CD14-positive monocyte (primary cell): ENCODE results near the gene CACNA1C. TPM values are rescaled to one million over a fixed set of nuclear protein-coding genes. Genes with fewer than 3 reads are reported as not detected.

Experiments used
- DNase-seq, 3 donors: peaks; one replicate each; pipeline ENCODE4 v3.0.0-alpha.2; 2011 to 2022
- H2AFZ ChIP-seq: 2 replicates; pipeline ENCODE4 v1.6.0; 2012; ENCODE audit warnings: mild to moderate bottlenecking, low read depth, low read length, inconsistent platforms; ENCODE audit not compliant: insufficient read depth, poor library complexity, severe bottlenecking
- H3K27ac ChIP-seq, 2 donors: 1 replicate in 1 of 2; 2 replicates in 1 of 2; pipeline ENCODE4 v1.5.1; 2012 to 2013; ENCODE audit warnings: low read length in 2 of 2, control low read depth in 1 of 2, inconsistent platforms in 1 of 2, low read depth in 1 of 2, mild to moderate bottlenecking in 1 of 2
- H3K27me3 ChIP-seq, 2 donors: one replicate each; pipeline versions ENCODE4 v1.6.0 to v1.6.1; 2011 to 2013; ENCODE audit warnings: low read length in 2 of 2; ENCODE audit not compliant: control insufficient read depth in 2 of 2, insufficient read depth in 2 of 2
- H3K36me3 ChIP-seq, 2 donors: replicated peaks in 1 of 2; 1 replicate in 1 of 2; 2 replicates in 1 of 2; pipeline versions ENCODE4 v1.5.1 to v1.6.1; 2012 to 2013; ENCODE audit warnings: low read length in 2 of 2, control low read depth in 1 of 2, inconsistent platforms in 1 of 2, mild to moderate bottlenecking in 1 of 2; ENCODE audit not compliant: insufficient read depth in 2 of 2, control insufficient read depth in 1 of 2
- H3K4me1 ChIP-seq, 2 donors: 1 replicate in 1 of 2; 2 replicates in 1 of 2; pipeline versions ENCODE4 v1.5.1 to v1.6.1; 2012 to 2013; ENCODE audit warnings: low read length in 2 of 2, control low read depth in 1 of 2, inconsistent platforms in 1 of 2, mild to moderate bottlenecking in 1 of 2, moderate library complexity in 1 of 2; ENCODE audit not compliant: insufficient read depth in 2 of 2, control insufficient read depth in 1 of 2
- H3K4me2 ChIP-seq: replicated peaks from 2 replicates; pipeline ENCODE3; 2012; ENCODE audit warnings: low read length, moderate library complexity, mild to moderate bottlenecking; ENCODE audit not compliant: poor library complexity, severe bottlenecking; ENCODE audit errors: extremely low read depth
- H3K4me3 ChIP-seq, 3 experiments: fragments of 200-600 bp in 1 of 3; sonication (generic) in 1 of 3; replicated peaks in 1 of 3; 1 replicate in 2 of 3; 2 replicates in 1 of 3; pipeline ENCODE4 v1.5.1; 2011 to 2013; ENCODE audit warnings: low read length in 3 of 3, mild to moderate bottlenecking in 3 of 3, control low read depth in 2 of 3, low read depth in 2 of 3, inconsistent platforms in 1 of 3, moderate library complexity in 1 of 3
- H3K79me2 ChIP-seq: 2 replicates; pipeline ENCODE4 v1.6.0; 2012; ENCODE audit warnings: mild to moderate bottlenecking, control low read depth, inconsistent platforms, low read length, moderate library complexity; ENCODE audit not compliant: insufficient read depth
- H3K9ac ChIP-seq: 2 replicates; pipeline ENCODE4 v1.6.0; 2017; ENCODE audit warnings: low read length, mild to moderate bottlenecking; ENCODE audit not compliant: insufficient read depth, poor library complexity, severe bottlenecking
- H3K9me3 ChIP-seq, 2 donors: replicated peaks in 1 of 2; 1 replicate in 1 of 2; 2 replicates in 1 of 2; pipeline versions ENCODE4 v1.5.1 to v1.6.1; 2012 to 2013; ENCODE audit warnings: low read length in 2 of 2, control low read depth in 1 of 2; ENCODE audit not compliant: control insufficient read depth in 1 of 2, insufficient read depth in 1 of 2
- H4K20me1 ChIP-seq: 2 replicates; pipeline ENCODE4 v1.6.0; 2012; ENCODE audit warnings: mild to moderate bottlenecking, low read length, control low read depth, moderate library complexity; ENCODE audit not compliant: insufficient read depth
- H3K27ac Mint-ChIP-seq, 7 donors: one replicate each; pipeline ENCODE4 v1.8.0; 2020; ENCODE audit warnings: mild to moderate bottlenecking in 7 of 7, mixed read lengths in 7 of 7, moderate library complexity in 6 of 7, inconsistent platforms in 2 of 7
- H3K27me3 Mint-ChIP-seq, 3 donors: one replicate each; pipeline ENCODE4 v1.8.0; 2021 to 2022; ENCODE audit warnings: low read depth in 3 of 3, mild to moderate bottlenecking in 3 of 3, mixed read lengths in 3 of 3, moderate library complexity in 3 of 3, inconsistent platforms in 1 of 3
- H3K36me3 Mint-ChIP-seq, 2 donors: one replicate each; pipeline ENCODE4 v1.8.0; 2020; ENCODE audit warnings: mixed read lengths in 2 of 2, inconsistent platforms in 1 of 2, mild to moderate bottlenecking in 1 of 2
- H3K4me1 Mint-ChIP-seq: one replicate; pipeline ENCODE4 v1.8.0; 2020; ENCODE audit warnings: mild to moderate bottlenecking, mixed read lengths
- H3K4me3 Mint-ChIP-seq, 2 donors: one replicate each; pipeline ENCODE4 v1.8.0; 2020; ENCODE audit warnings: mild to moderate bottlenecking in 2 of 2, mixed read lengths in 2 of 2, moderate library complexity in 1 of 2
- H3K9me3 Mint-ChIP-seq, 7 donors: one replicate each; pipeline ENCODE4 v1.8.0; 2020 to 2022; ENCODE audit warnings: mixed read lengths in 7 of 7, mild to moderate bottlenecking in 6 of 7, moderate library complexity in 6 of 7, inconsistent platforms in 2 of 7
- WGBS: methylation state at CpG from one replicate; pipeline ENCODE4 v1.1.5; 2013; ENCODE audit warnings: missing lambda C conversion rate; ENCODE audit not compliant: insufficient coverage; 5-methylcytosine and 5-hydroxymethylcytosine counted together
- intact Hi-C, 2 donors: fragments of 100-400 bp; cut with micrococcal nuclease; formaldehyde crosslinking; loops; one replicate each; pipeline versions ENCODE4 v1.15.0 to v1.15.1; 2023
- polyA plus RNA-seq, 3 donors: library from polyadenylated mRNA; depleted of rRNA in 1 of 3; unstranded in 2 of 3; stranded (reverse) in 1 of 3; fragments of 300-500 nt in 2 of 3; fragments of >200 nt in 1 of 3; fragmentation: Illumina TruSeq in 2 of 3; gene quantifications; 1 replicate in 2 of 3; 2 replicates in 1 of 3; pipeline ENCODE4 v1.2.3, GENCODE V29; 2012 to 2021
- TF ChIP-seq, protein P1 (sequence below): fragments of 200-600 bp; IDR thresholded peaks from one replicate; pipeline ENCODE4 v1.8.0; 2022; ENCODE audit warnings: antibody characterized with exemption, mild to moderate bottlenecking

The CACNA1C gene
- polyA plus RNA-seq, 3 donors: not detected

DNA sequence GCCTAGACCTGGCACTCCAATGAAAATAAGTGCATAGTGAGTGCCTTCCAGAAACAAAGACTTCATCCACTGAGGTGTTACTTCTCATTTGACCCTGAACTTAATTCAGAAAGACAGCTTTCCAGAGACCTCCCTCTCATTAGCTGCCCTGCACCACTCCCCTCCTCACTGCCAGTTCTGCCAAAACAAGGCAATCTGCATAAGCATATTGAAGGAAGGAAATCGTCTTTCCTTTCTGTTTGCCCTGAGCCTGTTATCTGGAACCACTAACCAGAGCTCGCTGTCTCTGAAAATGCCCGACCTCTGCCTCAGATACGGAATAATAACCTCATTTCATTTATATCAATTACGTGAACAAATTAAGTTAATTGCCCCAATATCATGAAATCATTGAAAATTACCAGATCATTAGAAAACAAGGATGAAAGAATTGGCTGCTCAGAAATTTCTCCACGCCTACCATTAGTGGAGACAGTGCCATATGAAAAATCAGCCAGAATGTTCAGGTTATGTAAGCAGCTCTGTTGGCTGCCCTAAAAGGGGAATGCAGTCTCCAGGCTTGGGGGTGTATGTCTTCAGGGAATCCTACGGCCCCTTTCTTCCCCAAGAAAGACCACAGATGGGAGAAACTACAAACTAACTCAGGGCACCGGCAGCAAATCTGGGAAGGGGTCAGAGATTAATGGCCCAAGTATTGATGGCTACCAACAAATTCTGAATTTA, 592.1 kb downstream of the CACNA1C start:
- TF ChIP-seq, protein P1, sequence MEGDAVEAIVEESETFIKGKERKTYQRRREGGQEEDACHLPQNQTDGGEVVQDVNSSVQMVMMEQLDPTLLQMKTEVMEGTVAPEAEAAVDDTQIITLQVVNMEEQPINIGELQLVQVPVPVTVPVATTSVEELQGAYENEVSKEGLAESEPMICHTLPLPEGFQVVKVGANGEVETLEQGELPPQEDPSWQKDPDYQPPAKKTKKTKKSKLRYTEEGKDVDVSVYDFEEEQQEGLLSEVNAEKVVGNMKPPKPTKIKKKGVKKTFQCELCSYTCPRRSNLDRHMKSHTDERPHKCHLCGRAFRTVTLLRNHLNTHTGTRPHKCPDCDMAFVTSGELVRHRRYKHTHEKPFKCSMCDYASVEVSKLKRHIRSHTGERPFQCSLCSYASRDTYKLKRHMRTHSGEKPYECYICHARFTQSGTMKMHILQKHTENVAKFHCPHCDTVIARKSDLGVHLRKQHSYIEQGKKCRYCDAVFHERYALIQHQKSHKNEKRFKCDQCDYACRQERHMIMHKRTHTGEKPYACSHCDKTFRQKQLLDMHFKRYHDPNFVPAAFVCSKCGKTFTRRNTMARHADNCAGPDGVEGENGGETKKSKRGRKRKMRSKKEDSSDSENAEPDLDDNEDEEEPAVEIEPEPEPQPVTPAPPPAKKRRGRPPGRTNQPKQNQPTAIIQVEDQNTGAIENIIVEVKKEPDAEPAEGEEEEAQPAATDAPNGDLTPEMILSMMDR: no peak
- peaks cover 23 to 34% (median 24%) of the 10 kb centered on the region in 3 donors for H3K27me3 Mint-ChIP-seq
- no peak overlapping the region for H3K27ac ChIP-seq
- no peak for DNase-seq
- no peaks in the 10 kb centered on the region for H3K36me3 ChIP-seq
- no peaks in the 10 kb centered on the region for H3K79me2 ChIP-seq
- WGBS: no CpG with 5 or more reads among the region's 8 CpGs
- no peak overlapping the region for H3K9ac ChIP-seq
- H4K20me1 ChIP-seq: no peaks in the 10 kb centered on the region
- no peaks in the 10 kb centered on the region for H3K9me3 ChIP-seq
- intact Hi-C loops: no loop called here
- H3K36me3 Mint-ChIP-seq: peaks cover 0 to 3% of the 10 kb centered on the region in 2 donors
- H3K9me3 Mint-ChIP-seq: no peaks in the 10 kb centered on the region
- no peak overlapping the region for H2AFZ ChIP-seq
- no peak overlapping the region for H3K4me3 ChIP-seq
- H3K27ac Mint-ChIP-seq: no peak overlapping the region
- H3K4me1 ChIP-seq: no peaks in the 10 kb centered on the region
- peak overlapping the region in 1 of 2 donors; percentile 18 for H3K4me3 Mint-ChIP-seq
- H3K27me3 ChIP-seq: peaks cover 11 to 14% of the 10 kb centered on the region in 2 donors
- H3K4me1 Mint-ChIP-seq: peaks cover 10% of the 10 kb centered on the region
- no peak overlapping the region for H3K4me2 ChIP-seq

DNA sequence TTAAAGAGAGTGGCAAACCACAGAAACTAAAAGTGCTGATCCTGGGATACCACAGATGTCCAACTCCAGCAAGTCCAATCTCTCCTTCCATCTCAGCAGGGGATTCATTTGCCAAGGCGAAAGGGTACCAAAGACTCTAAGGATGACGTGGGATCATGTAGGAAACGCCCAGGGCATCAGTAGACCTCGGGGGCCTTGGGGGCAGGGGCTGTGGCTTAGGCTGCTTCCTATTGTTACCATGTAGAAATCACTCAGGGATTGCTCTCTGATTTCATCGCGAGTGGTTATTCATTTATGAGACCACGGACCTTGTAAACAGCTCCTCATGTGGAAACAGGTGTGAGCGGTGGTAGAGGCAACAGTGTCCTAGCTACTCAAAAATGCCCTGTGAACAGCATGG, 592.7 kb downstream of the CACNA1C start:
- peaks cover 23 to 39% (median 24%) of the 10 kb centered on the region in 3 donors for H3K27me3 Mint-ChIP-seq
- H3K36me3 Mint-ChIP-seq: peaks cover 0 to 3% of the 10 kb centered on the region in 2 donors

More for the DNA sequence above, 592.7 kb downstream of the CACNA1C start:
- 6% methylated on average over 6 of the region's 8 CpGs for WGBS
- peaks cover 10% of the 10 kb centered on the region for H3K4me1 Mint-ChIP-seq
- H3K4me3 Mint-ChIP-seq: no peak overlapping the region
- H3K9ac ChIP-seq: no peak overlapping the region
- H3K27me3 ChIP-seq: peaks cover 11 to 14% of the 10 kb centered on the region in 2 donors
- no peak overlapping the region for H3K27ac ChIP-seq
- no peaks in the 10 kb centered on the region for H3K4me1 ChIP-seq
- no peaks in the 10 kb centered on the region for H3K9me3 Mint-ChIP-seq
- H3K4me2 ChIP-seq: no peak overlapping the region
- H3K9me3 ChIP-seq: no peaks in the 10 kb centered on the region
- H3K27ac Mint-ChIP-seq: no peak overlapping the region
- intact Hi-C loops: no loop called here
- no peak overlapping the region for H3K4me3 ChIP-seq
- H4K20me1 ChIP-seq: no peaks in the 10 kb centered on the region
- peak overlapping the region; percentile 18 for H2AFZ ChIP-seq
- no peak for DNase-seq
- H3K79me2 ChIP-seq: no peaks in the 10 kb centered on the region
- no peaks in the 10 kb centered on the region for H3K36me3 ChIP-seq
- TF ChIP-seq, protein P1: no peak
